ENCODE measurements around the gene RXRG. TPM values are rescaled to one million over a fixed set of nuclear protein-coding genes. Genes with fewer than 3 reads are reported as not detected.

The RXRG gene
- polyA plus RNA-seq, 1 donor from 2014 or later = 0.78 TPM

DNA sequence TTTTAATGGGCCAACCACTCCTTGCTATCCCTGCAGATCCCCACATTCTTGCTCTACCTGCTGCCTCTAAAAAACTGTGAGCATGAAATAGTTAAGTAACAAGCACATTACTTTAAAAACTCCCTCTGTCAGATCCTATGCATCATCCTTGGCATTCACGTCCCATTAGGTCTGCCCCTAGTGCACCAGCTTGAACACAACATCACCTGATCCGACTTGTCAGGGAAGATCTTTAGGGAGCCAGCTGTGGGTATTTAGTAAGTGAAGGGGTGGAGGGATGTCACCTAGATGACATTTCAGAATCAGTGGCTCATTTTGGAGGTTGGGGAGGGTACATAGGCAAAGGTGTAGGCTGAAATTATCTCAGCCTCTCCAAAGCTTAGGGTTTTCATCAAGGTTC, 33.5 kb downstream of the RXRG start:
- Histone ChIP-seq H3K79me2 (replicated peaks; ENCODE audit: insufficient read depth, low read length) (no peaks in the 10 kb centered on the region), H2AFZ (ENCODE audit: low read depth, low read length) (no peak overlapping the region), H3K9ac (ENCODE audit: low read length) (no peak overlapping the region), H3K4me2 (ENCODE audit: low read length) (no peak overlapping the region), H3K9me3 (ENCODE audit: low read length) (no peaks in the 10 kb centered on the region), H3F3A (ENCODE audit: insufficient read depth, low read length, poor library complexity, severe bottlenecking) (no peaks in the 10 kb centered on the region), H3K36me3 (ENCODE audit: insufficient read depth, low read length) (no peaks in the 10 kb centered on the region), H4K20me1 (ENCODE audit: insufficient read depth) (no peaks in the 10 kb centered on the region), H3K4me3 (ENCODE audit: low read length) (no peak overlapping the region), H3K9me2 (ENCODE audit: insufficient read depth, low read length) (no peaks in the 10 kb centered on the region), H3K27ac (ENCODE audit: low read length) (no peak overlapping the region), H3K27me3 (ENCODE audit: insufficient read depth, low read depth, low read length) (no peaks in the 10 kb centered on the region)
- TF ChIP-seq RAD21 (conservative IDR thresholded peaks at IDR 0.05) (no peak), SMC3 (conservative IDR thresholded peaks at IDR 0.05; ENCODE audit: poor library complexity) (no peak), EZH2 (IDR thresholded peaks at IDR 0.05; ENCODE audit: borderline replicate concordance, insufficient read depth, low read length, poor library complexity, severe bottlenecking) (no peak), EP300 (conservative IDR thresholded peaks at IDR 0.05; ENCODE audit: poor library complexity, severe bottlenecking) (no peak), POLR2AphosphoS5 (IDR thresholded peaks at IDR 0.05) (no peak), TAF1 (IDR thresholded peaks at IDR 0.05; ENCODE audit: low read depth) (no peak)

DNA sequence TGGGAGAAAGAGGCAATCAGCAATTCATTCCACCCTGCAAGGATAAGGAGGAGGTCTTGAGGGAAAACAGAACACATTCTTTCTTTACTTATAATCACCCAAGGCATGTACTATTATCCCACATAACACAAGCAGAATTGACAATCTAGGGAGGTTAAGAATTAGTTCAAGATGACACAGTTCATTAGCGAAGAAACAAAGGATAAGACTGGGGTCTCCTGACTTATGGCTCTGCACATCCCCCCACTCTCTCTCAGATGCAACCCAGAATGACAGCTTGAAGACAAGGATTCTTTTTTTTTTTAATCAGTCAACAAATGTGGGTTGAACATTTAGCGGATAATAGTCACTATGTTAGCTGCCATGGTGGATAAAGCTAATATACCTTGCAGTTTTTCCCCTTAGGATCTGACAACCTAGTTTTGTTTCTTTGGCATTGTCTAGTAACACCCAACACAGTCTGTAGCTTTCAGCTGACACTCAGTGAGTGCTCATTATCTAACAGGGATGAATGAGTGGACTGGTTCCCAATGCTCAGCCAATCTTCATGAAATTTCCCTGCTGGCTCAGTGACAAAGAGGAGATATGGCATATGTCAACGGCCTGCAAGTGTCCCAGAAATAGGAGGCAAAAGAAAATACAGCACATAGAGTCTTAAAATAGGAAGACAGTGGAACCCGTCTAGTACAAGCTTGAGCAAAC, 35.1 kb downstream of the RXRG start:
- Histone ChIP-seq H3K4me3 (ENCODE audit: low read length) (no peak overlapping the region), H4K20me1 (ENCODE audit: insufficient read depth) (no peaks in the 10 kb centered on the region), H3K9me3 (ENCODE audit: low read length) (no peaks in the 10 kb centered on the region), H3K27me3 (ENCODE audit: insufficient read depth, low read depth, low read length) (no peaks in the 10 kb centered on the region), H3K9me2 (ENCODE audit: insufficient read depth, low read length) (no peaks in the 10 kb centered on the region), H3K79me2 (replicated peaks; ENCODE audit: insufficient read depth, low read length) (no peaks in the 10 kb centered on the region), H3F3A (ENCODE audit: insufficient read depth, low read length, poor library complexity, severe bottlenecking) (no peaks in the 10 kb centered on the region), H3K36me3 (ENCODE audit: insufficient read depth, low read length) (no peaks in the 10 kb centered on the region), H3K27ac (ENCODE audit: low read length) (no peak overlapping the region), H2AFZ (ENCODE audit: low read depth, low read length) (no peak overlapping the region), H3K4me2 (ENCODE audit: low read length) (no peak overlapping the region), H3K9ac (ENCODE audit: low read length) (no peak overlapping the region)
- TF ChIP-seq, protein P1, sequence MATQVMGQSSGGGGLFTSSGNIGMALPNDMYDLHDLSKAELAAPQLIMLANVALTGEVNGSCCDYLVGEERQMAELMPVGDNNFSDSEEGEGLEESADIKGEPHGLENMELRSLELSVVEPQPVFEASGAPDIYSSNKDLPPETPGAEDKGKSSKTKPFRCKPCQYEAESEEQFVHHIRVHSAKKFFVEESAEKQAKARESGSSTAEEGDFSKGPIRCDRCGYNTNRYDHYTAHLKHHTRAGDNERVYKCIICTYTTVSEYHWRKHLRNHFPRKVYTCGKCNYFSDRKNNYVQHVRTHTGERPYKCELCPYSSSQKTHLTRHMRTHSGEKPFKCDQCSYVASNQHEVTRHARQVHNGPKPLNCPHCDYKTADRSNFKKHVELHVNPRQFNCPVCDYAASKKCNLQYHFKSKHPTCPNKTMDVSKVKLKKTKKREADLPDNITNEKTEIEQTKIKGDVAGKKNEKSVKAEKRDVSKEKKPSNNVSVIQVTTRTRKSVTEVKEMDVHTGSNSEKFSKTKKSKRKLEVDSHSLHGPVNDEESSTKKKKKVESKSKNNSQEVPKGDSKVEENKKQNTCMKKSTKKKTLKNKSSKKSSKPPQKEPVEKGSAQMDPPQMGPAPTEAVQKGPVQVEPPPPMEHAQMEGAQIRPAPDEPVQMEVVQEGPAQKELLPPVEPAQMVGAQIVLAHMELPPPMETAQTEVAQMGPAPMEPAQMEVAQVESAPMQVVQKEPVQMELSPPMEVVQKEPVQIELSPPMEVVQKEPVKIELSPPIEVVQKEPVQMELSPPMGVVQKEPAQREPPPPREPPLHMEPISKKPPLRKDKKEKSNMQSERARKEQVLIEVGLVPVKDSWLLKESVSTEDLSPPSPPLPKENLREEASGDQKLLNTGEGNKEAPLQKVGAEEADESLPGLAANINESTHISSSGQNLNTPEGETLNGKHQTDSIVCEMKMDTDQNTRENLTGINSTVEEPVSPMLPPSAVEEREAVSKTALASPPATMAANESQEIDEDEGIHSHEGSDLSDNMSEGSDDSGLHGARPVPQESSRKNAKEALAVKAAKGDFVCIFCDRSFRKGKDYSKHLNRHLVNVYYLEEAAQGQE (IDR thresholded peaks at IDR 0.05; ENCODE audit: borderline replicate concordance) = peak; percentile 60
- TF ChIP-seq, protein P2, sequence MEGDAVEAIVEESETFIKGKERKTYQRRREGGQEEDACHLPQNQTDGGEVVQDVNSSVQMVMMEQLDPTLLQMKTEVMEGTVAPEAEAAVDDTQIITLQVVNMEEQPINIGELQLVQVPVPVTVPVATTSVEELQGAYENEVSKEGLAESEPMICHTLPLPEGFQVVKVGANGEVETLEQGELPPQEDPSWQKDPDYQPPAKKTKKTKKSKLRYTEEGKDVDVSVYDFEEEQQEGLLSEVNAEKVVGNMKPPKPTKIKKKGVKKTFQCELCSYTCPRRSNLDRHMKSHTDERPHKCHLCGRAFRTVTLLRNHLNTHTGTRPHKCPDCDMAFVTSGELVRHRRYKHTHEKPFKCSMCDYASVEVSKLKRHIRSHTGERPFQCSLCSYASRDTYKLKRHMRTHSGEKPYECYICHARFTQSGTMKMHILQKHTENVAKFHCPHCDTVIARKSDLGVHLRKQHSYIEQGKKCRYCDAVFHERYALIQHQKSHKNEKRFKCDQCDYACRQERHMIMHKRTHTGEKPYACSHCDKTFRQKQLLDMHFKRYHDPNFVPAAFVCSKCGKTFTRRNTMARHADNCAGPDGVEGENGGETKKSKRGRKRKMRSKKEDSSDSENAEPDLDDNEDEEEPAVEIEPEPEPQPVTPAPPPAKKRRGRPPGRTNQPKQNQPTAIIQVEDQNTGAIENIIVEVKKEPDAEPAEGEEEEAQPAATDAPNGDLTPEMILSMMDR (IDR thresholded peaks at IDR 0.05; ENCODE audit: poor library complexity, severe bottlenecking) = no peak
- peak; percentile 59 for TF ChIP-seq EP300 (conservative IDR thresholded peaks at IDR 0.05; ENCODE audit: poor library complexity, severe bottlenecking)
- TF ChIP-seq POLR2AphosphoS5 (IDR thresholded peaks at IDR 0.05) = peak; percentile 37

DNA sequence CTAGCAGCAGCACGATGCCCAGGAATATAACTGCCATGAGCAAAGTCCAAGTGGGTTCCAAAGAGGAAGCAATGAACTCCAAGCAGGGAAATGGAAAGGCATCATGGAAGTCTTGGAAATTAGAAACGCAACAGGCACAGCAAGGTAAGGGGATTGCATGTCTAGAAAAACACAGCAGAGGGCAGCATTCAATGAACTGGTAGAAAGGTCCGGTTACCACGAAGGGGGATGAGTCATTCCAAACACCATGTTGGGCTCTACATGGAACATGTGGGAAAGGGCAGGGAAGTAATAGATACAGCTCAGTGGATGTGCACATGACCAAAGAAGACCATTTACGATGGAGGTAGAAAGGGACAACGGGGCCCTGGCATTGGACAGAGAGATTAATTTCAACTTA, 36.4 kb downstream of the RXRG start:
- H3K27ac ChIP-seq (ENCODE audit: low read length) = no peak overlapping the region
- H3K27me3 ChIP-seq (ENCODE audit: insufficient read depth, low read depth, low read length) = no peaks in the 10 kb centered on the region
- no peaks in the 10 kb centered on the region for H3K36me3 ChIP-seq (ENCODE audit: insufficient read depth, low read length)
- no peaks in the 10 kb centered on the region for H4K20me1 ChIP-seq (ENCODE audit: insufficient read depth)
- H3F3A ChIP-seq (ENCODE audit: insufficient read depth, low read length, poor library complexity, severe bottlenecking) = no peaks in the 10 kb centered on the region
- H3K9me2 ChIP-seq (ENCODE audit: insufficient read depth, low read length) = no peaks in the 10 kb centered on the region
- H3K9me3 ChIP-seq (ENCODE audit: low read length) = no peaks in the 10 kb centered on the region
- no peak overlapping the region for H3K4me3 ChIP-seq (ENCODE audit: low read length)
- no peaks in the 10 kb centered on the region for H3K79me2 ChIP-seq (replicated peaks; ENCODE audit: insufficient read depth, low read length)
- peak; percentile 47 for TF ChIP-seq SMC3 (conservative IDR thresholded peaks at IDR 0.05; ENCODE audit: poor library complexity)
- TF ChIP-seq EP300 (conservative IDR thresholded peaks at IDR 0.05; ENCODE audit: poor library complexity, severe bottlenecking) = no peak
- no peak for TF ChIP-seq MXI1 (conservative IDR thresholded peaks at IDR 0.05; ENCODE audit: poor library complexity, severe bottlenecking)
- TF ChIP-seq POLR2AphosphoS5 (IDR thresholded peaks at IDR 0.05) = no peak
- TF ChIP-seq, protein P1 (IDR thresholded peaks at IDR 0.05; ENCODE audit: borderline replicate concordance) = no peak
- TF ChIP-seq, protein P2 (IDR thresholded peaks at IDR 0.05; ENCODE audit: poor library complexity, severe bottlenecking) = peak; percentile 41
- peak; percentile 34 for TF ChIP-seq RAD21 (conservative IDR thresholded peaks at IDR 0.05)
- TF ChIP-seq TAF1 (IDR thresholded peaks at IDR 0.05; ENCODE audit: low read depth) = no peak
- H3K4me2 ChIP-seq (ENCODE audit: low read length) = no peak overlapping the region
- H3K9ac ChIP-seq (ENCODE audit: low read length) = no peak overlapping the region
- H2AFZ ChIP-seq (ENCODE audit: low read depth, low read length) = no peak overlapping the region
